Effector memory CD4-positive, alpha-beta T cell (primary cell): ENCODE data around the gene UTS2R.

ENCODE experiments used
- DNase-seq, 3 donors: peaks; one replicate each; pipeline ENCODE4 v3.0.0-alpha.2; 2020
- H3K27ac ChIP-seq: 2 replicates; pipeline ENCODE4 v1.7.0; 2013; ENCODE audit warnings: mild to moderate bottlenecking, low read length, moderate library complexity; ENCODE audit not compliant: insufficient read depth, poor library complexity, severe bottlenecking
- H3K27me3 ChIP-seq: replicated peaks from 2 replicates; pipeline ENCODE4 v1.7.0; 2013; ENCODE audit warnings: mild to moderate bottlenecking, low read length; ENCODE audit not compliant: insufficient read depth, control insufficient read depth, poor library complexity, severe bottlenecking
- H3K36me3 ChIP-seq: 2 replicates; pipeline ENCODE4 v1.7.0; 2013; ENCODE audit warnings: mild to moderate bottlenecking, low read length, moderate library complexity; ENCODE audit not compliant: control insufficient read depth, insufficient read depth
- H3K4me1 ChIP-seq: 2 replicates; pipeline ENCODE4 v1.7.0; 2013; ENCODE audit warnings: low read length, mild to moderate bottlenecking; ENCODE audit not compliant: control insufficient read depth, insufficient read depth, poor library complexity, severe bottlenecking
- H3K4me3 ChIP-seq: 2 replicates; pipeline ENCODE4 v1.7.0; 2013; ENCODE audit warnings: low read length, low read depth, mild to moderate bottlenecking; ENCODE audit not compliant: insufficient read depth, poor library complexity, severe bottlenecking
- H3K9me3 ChIP-seq: 2 replicates; pipeline ENCODE4 v1.7.0; 2013; ENCODE audit warnings: mild to moderate bottlenecking, low read length, moderate library complexity; ENCODE audit not compliant: control insufficient read depth

Gene UTS2R

DNA sequence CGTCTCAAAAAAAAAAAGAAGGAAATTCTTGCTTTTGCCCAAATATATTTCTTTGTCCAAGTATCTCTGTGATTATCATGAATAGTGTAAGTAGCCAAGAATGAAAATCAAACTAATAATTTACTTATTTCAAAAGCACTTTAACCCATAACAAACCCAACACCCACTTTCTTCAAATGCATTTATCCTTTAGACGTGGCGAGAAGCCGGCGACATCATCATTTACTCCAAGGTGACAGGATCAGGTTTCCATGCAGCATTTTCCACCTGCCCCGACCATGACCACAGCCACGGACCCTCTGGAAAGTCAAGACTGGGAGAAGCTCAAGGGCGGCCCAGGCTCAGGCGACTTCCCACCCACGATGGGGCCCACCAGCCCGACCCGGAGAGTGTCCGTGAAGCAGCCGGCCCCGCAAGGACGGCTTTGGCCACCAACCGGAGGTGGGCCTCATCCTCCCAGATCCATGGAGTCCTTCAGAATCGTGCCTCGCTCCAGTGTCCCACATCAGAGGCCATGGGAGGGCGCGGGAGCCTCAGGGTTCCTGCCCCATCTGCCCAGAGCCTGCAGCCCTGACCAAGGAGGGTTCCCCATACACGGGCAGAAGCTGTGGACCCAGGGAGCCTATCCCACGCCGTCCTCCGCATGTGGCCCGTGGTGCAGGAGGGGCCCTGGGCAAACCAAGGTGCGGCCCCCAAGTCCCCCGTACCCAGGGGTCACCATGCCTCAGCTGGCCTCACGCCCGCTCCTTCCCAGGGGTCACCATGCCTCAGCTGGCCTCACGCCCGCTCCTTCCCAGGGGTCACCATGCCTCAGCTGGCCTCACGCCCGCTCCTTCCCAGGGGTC, 18.7 kb downstream of the UTS2R start:
- H3K36me3 ChIP-seq = peaks cover 16% of the 10 kb centered on the region
- no peak overlapping the region for H3K27ac ChIP-seq
- no peaks in the 10 kb centered on the region for H3K27me3 ChIP-seq
- H3K9me3 ChIP-seq = no peaks in the 10 kb centered on the region
- DNase-seq = no peak
- H3K4me3 ChIP-seq = no peak overlapping the region
- H3K4me1 ChIP-seq = peaks cover 4% of the 10 kb centered on the region

DNA sequence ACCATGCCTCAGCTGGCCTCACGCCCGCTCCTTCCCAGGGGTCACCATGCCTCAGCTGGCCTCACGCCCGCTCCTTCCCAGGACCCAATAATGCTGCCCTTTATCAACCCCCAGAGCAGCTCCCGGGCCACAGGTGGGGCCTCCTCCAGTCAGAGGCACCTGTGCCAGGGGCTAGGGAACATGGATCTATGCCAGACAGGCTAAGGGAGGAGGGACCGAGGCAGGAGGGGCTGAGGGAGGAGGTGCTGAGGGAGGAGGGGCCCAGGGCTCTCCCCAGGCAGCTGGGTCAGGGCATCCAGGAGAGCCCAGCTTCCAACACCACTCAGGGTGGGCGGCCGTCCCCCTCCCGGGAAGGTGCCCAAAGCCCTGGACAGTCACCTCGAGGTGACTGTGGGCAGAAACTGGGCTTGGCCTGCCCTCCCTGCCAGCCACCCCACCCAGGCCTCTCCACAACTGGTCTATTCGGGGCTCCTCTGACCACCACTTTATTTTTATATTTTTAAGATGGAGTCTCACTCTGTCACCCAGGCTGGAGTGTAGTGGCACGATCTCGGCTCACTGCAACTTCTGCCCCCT, 19.4 kb downstream of the UTS2R start:
- no peak for DNase-seq
- peaks cover 16% of the 10 kb centered on the region for H3K36me3 ChIP-seq
- no peaks in the 10 kb centered on the region for H3K27me3 ChIP-seq
- H3K27ac ChIP-seq = no peak overlapping the region
- H3K4me1 ChIP-seq = peaks cover 4% of the 10 kb centered on the region
- H3K9me3 ChIP-seq = no peaks in the 10 kb centered on the region
- no peak overlapping the region for H3K4me3 ChIP-seq

DNA sequence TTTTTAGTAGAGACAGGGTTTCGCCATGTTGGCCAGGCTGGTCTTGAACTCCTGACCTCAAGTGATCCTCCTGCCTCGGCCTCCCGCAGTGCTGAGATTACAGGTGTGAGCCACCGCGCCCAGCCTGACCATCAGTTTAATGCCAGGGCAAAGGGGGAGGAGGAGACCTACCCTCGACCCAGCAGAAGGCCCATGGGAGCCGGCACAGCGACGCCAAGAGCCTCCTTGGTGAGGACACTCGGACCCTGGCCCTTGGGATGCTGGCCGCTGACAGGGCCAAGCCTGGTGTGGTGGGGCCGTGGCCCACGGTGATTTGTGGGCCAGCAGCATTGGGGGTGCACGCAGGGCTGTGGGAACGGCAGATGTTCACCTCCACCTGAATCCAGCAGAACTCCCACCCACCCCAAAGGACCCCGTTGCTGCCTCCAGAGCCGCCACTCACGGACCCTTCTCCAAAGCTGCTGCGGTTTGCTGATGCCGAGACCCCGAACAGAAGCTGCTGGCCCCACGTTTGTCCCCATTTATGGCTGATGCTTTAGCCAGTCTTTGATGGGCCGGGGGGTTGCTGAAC, 20.0 kb downstream of the UTS2R start:
- peaks cover 4% of the 10 kb centered on the region for H3K4me1 ChIP-seq
- H3K27me3 ChIP-seq = no peaks in the 10 kb centered on the region
- no peak overlapping the region for H3K27ac ChIP-seq
- no peak overlapping the region for H3K4me3 ChIP-seq
- peaks cover 16% of the 10 kb centered on the region for H3K36me3 ChIP-seq
- DNase-seq = no peak
- H3K9me3 ChIP-seq = no peaks in the 10 kb centered on the region

DNA sequence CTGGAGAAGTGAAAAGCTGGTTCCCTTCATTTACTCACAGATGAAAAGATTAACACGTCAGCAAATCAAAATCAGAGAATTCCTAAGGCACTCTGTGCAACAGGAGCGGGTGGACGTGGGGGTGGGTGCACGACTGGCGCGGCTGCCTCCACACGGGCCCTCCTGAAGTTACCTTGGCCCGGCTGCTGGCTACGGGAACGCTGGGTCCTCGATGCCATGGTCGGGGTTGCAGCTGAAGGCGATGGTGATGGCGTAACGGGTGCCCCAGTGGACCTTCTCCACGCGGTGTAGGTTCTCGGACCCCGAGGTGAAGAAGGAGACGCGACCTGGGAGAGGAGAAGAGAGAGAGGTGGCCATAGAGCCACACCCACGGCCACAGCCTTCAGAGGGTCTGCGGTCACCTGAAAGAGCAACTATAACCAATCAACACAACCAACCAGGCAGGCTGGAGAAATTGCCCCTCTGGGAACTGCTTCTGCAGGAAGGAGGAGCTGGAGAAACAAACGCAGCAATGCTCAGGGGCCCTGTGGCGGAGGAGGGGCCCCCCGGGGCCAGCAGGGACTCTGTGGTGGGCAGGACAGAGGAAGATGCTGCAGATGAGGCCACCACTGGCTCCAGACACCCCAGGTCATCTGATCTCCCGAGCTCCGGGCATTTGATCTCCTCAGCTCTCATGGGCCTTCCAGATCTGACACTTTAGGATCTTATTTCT, 20.8 kb downstream of the UTS2R start:
- no peaks in the 10 kb centered on the region for H3K9me3 ChIP-seq
- no peak for DNase-seq
- H3K27me3 ChIP-seq = no peaks in the 10 kb centered on the region
- H3K4me1 ChIP-seq = no peaks in the 10 kb centered on the region
- no peak overlapping the region for H3K4me3 ChIP-seq
- peaks cover 16% of the 10 kb centered on the region for H3K36me3 ChIP-seq
- H3K27ac ChIP-seq = no peak overlapping the region

DNA sequence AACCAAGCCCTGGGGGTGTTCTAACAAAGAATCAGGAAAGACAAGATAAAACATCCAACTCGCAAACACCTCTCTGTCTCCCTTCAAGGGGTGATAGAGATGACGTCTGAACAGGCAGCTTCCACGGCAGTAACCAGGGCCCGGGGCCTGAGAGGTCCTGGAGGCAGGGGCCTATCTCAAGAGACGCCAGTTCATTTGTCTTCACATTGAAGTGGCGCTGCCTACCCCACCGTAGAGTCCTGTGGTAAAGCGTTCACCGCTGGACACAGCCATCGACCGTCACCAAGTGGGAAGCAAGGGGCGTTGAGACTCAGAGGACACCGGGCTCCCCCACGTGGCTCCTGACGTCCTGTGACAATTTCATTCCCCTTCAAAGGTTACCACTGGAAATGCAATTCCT, 21.4 kb downstream of the UTS2R start:
- Histone ChIP-seq H3K27ac (no peak overlapping the region), H3K27me3 (no peaks in the 10 kb centered on the region), H3K4me3 (no peak overlapping the region), H3K36me3 (peaks cover 16% of the 10 kb centered on the region), H3K4me1 (no peaks in the 10 kb centered on the region), H3K9me3 (no peaks in the 10 kb centered on the region)
- no peak for DNase-seq

DNA sequence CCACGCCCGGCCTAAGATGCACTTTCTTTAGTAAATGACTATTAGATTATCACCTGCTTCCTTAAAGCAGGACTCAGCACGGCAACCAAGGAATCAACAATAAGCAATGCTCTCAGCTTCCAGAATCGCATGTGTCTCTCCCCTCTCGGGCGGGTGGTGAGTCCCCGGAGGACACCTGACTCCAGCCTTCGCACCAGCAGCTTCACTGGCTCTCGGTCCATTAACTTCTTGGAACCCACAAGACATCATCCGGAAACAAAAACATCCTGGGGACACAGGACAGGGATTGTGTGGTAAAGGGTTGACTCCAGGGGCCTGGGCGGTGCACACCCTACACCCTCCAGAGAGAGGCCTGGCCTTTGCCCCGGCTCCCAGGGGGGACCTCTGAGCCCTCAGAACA, 22.7 kb downstream of the UTS2R start:
- no peaks in the 10 kb centered on the region for H3K4me1 ChIP-seq
- no peaks in the 10 kb centered on the region for H3K9me3 ChIP-seq
- H3K27me3 ChIP-seq = no peaks in the 10 kb centered on the region
- H3K27ac ChIP-seq = no peak overlapping the region
- no peak for DNase-seq
- peaks cover 16% of the 10 kb centered on the region for H3K36me3 ChIP-seq
- H3K4me3 ChIP-seq = no peak overlapping the region

DNA sequence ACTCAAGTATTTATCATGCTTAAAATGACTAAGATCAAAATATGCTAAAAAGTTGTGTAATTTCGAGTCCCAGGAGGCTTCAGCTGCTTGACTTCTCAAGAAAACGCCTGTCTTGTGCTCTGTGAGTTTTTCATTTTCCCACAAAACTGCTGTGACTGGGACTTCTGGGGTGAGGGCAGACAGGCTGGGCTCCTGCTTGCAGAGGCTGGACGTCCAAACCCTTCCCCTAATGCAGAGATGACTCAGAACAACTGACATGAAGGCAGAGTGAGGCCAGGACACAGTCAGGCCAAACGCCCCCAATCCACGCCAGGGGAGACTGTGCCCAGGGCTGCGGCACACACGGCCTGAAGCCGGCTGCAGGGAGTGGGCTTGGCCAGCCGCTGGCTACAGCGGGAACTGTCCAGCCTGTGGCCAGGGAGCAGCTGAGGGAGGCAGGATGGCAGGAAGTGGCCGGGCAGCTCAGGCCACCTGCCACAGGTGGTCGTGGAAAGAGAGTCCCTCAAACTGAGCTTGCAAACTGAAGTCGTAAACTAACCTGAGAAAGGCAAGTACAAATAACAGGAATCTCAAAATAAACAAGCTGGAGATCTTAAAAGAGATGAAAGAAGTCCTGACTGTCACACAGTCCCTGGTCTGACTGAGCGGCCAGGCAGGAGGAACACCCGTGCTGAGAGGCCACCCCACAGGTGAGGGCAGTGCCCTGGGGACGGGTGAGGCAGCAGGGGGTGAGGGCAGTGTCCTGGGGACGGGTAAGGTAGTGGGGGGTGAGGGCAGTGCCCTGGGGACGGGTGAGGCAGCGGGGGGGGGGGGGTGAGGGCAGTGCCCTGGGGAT, 25.3 kb downstream of the UTS2R start:
- Histone ChIP-seq H3K4me1 (peaks cover 4% of the 10 kb centered on the region), H3K4me3 (no peak overlapping the region), H3K36me3 (peaks cover 16% of the 10 kb centered on the region), H3K27me3 (no peaks in the 10 kb centered on the region), H3K9me3 (no peaks in the 10 kb centered on the region), H3K27ac (no peak overlapping the region)
- no peak for DNase-seq

DNA sequence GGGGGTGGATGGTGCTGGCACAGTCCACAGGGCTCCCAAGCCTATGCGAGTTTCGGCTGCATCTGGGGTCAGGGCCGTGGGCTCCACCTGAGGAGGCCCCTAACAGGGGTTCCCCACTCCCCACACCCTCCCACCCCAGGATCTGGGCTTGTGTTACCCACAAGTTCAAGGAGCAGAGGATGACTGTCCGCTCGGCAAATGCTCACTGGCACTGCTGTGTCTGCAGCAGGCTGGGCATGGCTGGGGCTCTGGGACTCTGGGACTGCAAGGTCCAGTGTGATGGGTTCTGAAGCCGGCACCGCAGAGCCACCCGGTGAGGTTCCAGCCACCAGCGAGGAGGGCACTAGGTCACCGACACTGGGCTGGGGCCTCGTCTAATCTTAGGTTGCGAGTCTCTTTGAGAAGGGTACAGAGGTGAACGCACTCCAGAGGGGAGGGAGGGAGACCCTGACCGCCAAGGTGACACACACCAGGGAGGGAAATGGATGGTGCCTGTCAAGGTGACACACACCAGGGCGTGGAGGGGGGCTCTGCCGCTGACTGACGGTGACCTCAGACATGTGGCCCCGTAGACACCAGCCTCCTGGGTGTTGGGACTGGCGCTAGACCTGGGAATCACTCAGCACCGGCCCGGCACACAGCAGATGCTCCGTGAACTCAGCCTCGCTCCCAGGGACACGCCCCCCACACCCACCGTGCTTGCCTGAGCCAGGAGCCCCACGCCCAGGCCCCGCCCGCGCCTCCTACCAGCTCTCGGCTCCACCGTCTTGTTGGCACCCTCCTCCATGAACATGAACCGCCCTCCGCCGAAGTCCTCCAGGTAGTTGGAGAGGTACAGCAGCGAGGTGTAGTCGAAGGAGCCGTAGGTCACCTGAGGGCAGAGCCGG, 26.1 kb downstream of the UTS2R start:
- Histone ChIP-seq H3K4me1 (peaks cover 4% of the 10 kb centered on the region), H3K36me3 (peaks cover 9% of the 10 kb centered on the region), H3K4me3 (no peak overlapping the region), H3K27me3 (no peaks in the 10 kb centered on the region), H3K9me3 (no peaks in the 10 kb centered on the region), H3K27ac (no peak overlapping the region)
- DNase-seq = no peak

DNA sequence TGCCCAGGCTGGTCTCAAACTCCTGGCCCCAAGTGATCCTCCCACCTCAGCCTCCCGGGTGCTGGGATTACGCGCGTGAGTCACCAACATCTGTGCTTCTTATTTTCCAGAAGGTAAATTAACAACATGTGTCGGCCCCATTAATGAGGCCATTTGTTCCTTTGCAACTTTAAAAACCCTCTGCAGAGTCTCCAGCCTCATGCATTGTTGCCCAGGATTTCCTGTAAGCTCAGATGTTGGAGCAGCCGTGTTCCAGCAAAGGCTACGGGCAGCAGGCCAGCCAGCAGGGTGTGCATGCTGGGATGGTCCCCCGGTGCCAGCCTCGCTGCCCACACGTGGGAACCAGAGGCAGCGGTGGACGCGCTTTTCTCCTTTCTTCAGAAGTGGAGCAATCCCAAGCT, 27.5 kb downstream of the UTS2R start:
- H3K4me1 ChIP-seq = peaks cover 4% of the 10 kb centered on the region
- H3K27me3 ChIP-seq = no peaks in the 10 kb centered on the region
- no peak overlapping the region for H3K27ac ChIP-seq
- no peak for DNase-seq
- no peak overlapping the region for H3K4me3 ChIP-seq
- H3K9me3 ChIP-seq = no peaks in the 10 kb centered on the region
- peaks cover 4% of the 10 kb centered on the region for H3K36me3 ChIP-seq
